OCI-LY1 (cell line): Measurements from ENCODE around the gene GATAD1.
"Not testable (repeated sequence)": the region's sequence is repeated elsewhere in the genome, so short reads cannot be mapped to it uniquely, and the experiment has no call there.

Experiments used
- CTCF ChIP-seq: fragments of 200-600 bp; sonication (generic), shearing (Covaris generic); IDR thresholded peaks from 2 replicates; pipeline ENCODE4 v1.5.1; 2017; ENCODE audit warnings: mild to moderate bottlenecking, antibody characterized with exemption, low read length, moderate library complexity, mixed read lengths
- EZH2 ChIP-seq: fragments of 200-600 bp; sonication (generic), shearing (Covaris generic); IDR thresholded peaks from 2 replicates; pipeline ENCODE4 v1.8.0; 2017; ENCODE audit warnings: borderline replicate concordance, mixed run types, mild to moderate bottlenecking, antibody characterized with exemption, low read length, moderate library complexity, mixed read lengths

DNA sequence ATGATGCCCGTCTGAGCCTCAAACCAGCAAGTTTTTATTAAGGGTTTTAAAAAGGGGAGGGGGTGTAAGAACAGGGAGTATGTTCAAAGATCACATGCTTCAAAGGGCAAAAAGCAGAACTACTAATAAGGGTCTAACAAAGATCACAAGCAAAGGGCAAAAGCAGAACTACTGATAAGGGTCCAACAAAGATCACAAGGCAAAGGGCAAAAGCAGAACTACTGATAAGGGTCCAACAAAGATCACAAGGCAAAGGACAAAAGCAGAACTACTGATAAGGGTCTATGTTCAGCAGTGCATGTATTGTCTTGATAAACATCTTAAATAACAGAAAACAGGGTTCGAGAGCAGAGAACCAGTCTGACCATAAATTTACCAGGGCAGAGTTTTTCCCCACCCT, 4.6 kb upstream of the GATAD1 start:
- not testable (repeated sequence) for TF ChIP-seq EZH2, CTCF
